ENCODE results near the gene MUC4. TPM values are rescaled to one million over a fixed set of nuclear protein-coding genes. Genes with fewer than 3 reads are reported as not detected.
"Not testable (repeated sequence)": the region's sequence is repeated elsewhere in the genome, so short reads cannot be mapped to it uniquely, and the experiment has no call there.

MUC4 gene
- total RNA-seq, 2 donors from 2014 or later: 150 to 203 TPM

DNA sequence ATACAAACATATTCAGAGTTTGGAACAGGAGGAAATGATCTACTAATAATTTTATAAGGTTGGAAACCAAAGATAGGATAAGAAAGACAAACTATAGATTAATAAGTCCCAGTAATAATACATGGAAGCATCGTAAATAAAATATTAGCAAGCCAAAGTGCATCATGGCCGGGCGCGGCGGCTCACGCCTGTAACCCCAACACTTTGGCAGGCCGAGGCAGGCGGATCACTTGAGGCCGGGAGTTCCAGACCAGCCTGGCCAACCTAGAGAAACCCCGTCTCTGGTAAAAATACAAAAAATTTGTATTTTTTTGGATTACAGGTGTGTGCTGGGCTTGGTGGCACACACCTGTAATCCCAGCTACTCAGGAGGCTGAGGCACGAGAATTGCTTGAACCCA, 14.9 kb downstream of the MUC4 start:
- H3K4me1 ChIP-seq: no peaks in the 10 kb centered on the region
- no peak overlapping the region for H3K9ac ChIP-seq (ENCODE audit: low read depth in 2 of 2, low read length in 2 of 2)
- no peak overlapping the region for H3K27ac ChIP-seq
- no peaks in the 10 kb centered on the region for H3K9me3 ChIP-seq
- no peak for TF ChIP-seq CTCF (IDR thresholded peaks at IDR 0.05)
- no peaks in the 10 kb centered on the region for H3K36me3 ChIP-seq
- intact Hi-C loops (cut with DNase I): no loop called here
- peak; percentile 8 for DNase-seq
- no peaks in the 10 kb centered on the region for H3K27me3 ChIP-seq
- no peak overlapping the region for H3K4me3 ChIP-seq

DNA sequence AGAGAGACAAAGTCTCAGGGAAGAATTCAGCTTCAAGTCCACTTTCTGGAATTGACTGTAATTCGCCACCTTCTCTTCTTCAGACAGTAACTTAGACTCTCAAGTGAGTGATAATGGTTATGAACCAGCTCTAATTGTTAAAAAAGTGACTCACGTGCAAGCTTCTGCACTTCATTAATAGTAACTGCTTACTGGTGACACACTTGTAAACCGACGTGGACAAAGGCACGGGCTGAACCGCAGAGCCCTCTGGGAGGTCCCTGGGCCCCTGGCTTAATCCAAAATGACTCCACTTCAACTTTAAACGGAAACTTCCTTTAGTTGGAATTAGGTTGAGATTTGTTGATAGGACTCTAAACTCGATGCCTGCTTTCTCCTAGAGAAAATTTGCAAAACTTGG, 17.0 kb downstream of the MUC4 start:
- no peak for TF ChIP-seq CTCF (IDR thresholded peaks at IDR 0.05)
- intact Hi-C loops (cut with DNase I): no loop called here
- DNase-seq: no peak
- Histone ChIP-seq H3K36me3 (no peaks in the 10 kb centered on the region), H3K9me3 (no peaks in the 10 kb centered on the region), H3K27ac (no peak overlapping the region), H3K4me1 (no peaks in the 10 kb centered on the region), H3K9ac (ENCODE audit: low read depth in 2 of 2, low read length in 2 of 2) (no peak overlapping the region), H3K4me3 (no peak overlapping the region), H3K27me3 (no peaks in the 10 kb centered on the region)

GRCh38 chr3:195792621-195793020, 19.1 kb downstream of the MUC4 start:
- H3K9me3 ChIP-seq; H3K27me3 ChIP-seq; H3K4me1 ChIP-seq; H3K27ac ChIP-seq; intact Hi-C loops (cut with DNase I); H3K9ac ChIP-seq (ENCODE audit: low read depth in 2 of 2, low read length in 2 of 2); DNase-seq; H3K4me3 ChIP-seq; H3K36me3 ChIP-seq: not testable (repeated sequence)

DNA sequence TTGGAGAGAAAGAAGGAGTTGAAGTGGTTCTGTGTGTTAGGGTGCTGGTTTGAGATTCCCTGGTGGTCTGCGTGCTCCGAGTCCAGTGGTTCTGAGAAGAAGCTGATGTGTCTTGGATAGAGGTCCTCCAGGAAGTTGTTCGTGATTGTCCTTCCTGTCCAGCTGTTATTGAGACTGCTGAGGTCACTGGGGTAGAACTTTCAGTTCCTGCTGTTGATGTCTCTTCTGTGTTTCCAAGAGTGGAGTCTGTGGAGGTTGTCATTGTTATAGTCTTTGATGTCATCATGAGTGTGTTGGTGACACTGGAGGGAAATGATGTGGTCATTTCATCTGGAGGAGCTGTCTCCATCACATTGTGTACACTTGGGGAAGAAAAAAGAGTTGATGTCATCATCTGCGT, 20.8 kb downstream of the MUC4 start:
- no peak overlapping the region for H3K9ac ChIP-seq (ENCODE audit: low read depth in 2 of 2, low read length in 2 of 2)
- intact Hi-C loops (cut with DNase I): no loop called here
- no peak for DNase-seq
- no peak for TF ChIP-seq CTCF (IDR thresholded peaks at IDR 0.05)
- no peak overlapping the region for H3K4me3 ChIP-seq
- no peak overlapping the region for H3K27ac ChIP-seq
- no peaks in the 10 kb centered on the region for H3K36me3 ChIP-seq
- H3K4me1 ChIP-seq: no peaks in the 10 kb centered on the region
- no peaks in the 10 kb centered on the region for H3K27me3 ChIP-seq
- no peaks in the 10 kb centered on the region for H3K9me3 ChIP-seq

- H3K27me3 ChIP-seq: no peaks in the 10 kb centered on the region
- no peaks in the 10 kb centered on the region for H3K36me3 ChIP-seq
- no peak overlapping the region for H3K4me3 ChIP-seq
- H3K4me1 ChIP-seq: no peaks in the 10 kb centered on the region
- no peak overlapping the region for H3K9ac ChIP-seq (ENCODE audit: low read depth in 2 of 2, low read length in 2 of 2)
- no peak overlapping the region for H3K27ac ChIP-seq
- no peak for TF ChIP-seq CTCF (IDR thresholded peaks at IDR 0.05)
- intact Hi-C loops (cut with DNase I): no loop called here
- H3K9me3 ChIP-seq: no peaks in the 10 kb centered on the region
- DNase-seq: no peak
These were observed 22.8 kb downstream of the MUC4 start for GRCh38 chr3:195788711-195789581.

- H3K27me3 ChIP-seq; H3K9me3 ChIP-seq; DNase-seq; H3K9ac ChIP-seq (ENCODE audit: low read depth in 2 of 2, low read length in 2 of 2); intact Hi-C loops (cut with DNase I); H3K36me3 ChIP-seq; H3K4me3 ChIP-seq; H3K27ac ChIP-seq; H3K4me1 ChIP-seq: not testable (repeated sequence)
These were observed 25.8 kb downstream of the MUC4 start for GRCh38 chr3:195785781-195786405.

GRCh38 chr3:195784031-195784430, 27.7 kb downstream of the MUC4 start:
- H3K27me3 ChIP-seq; H3K9ac ChIP-seq (ENCODE audit: low read depth in 2 of 2, low read length in 2 of 2); H3K27ac ChIP-seq; H3K36me3 ChIP-seq; H3K9me3 ChIP-seq; DNase-seq; H3K4me1 ChIP-seq; intact Hi-C loops (cut with DNase I); H3K4me3 ChIP-seq: not testable (repeated sequence)

- H3K36me3 ChIP-seq; H3K4me1 ChIP-seq; H3K4me3 ChIP-seq; H3K9me3 ChIP-seq; H3K27me3 ChIP-seq; H3K9ac ChIP-seq (ENCODE audit: low read depth in 2 of 2, low read length in 2 of 2); H3K27ac ChIP-seq; intact Hi-C loops (cut with DNase I); DNase-seq: not testable (repeated sequence)
These were observed 30.5 kb downstream of the MUC4 start for GRCh38 chr3:195781236-195781635.
